Panc1 (cell line): ENCODE data around the gene EPDR1. TPM values are rescaled to one million over a fixed set of nuclear protein-coding genes. Genes with fewer than 3 reads are reported as not detected.
A peak's percentile ranks its signal among the peaks of the same experiment; 100 is the strongest.

Experiments
- ATAC-seq: fragments of 200-7000 bp; cut with Tn5 transposase; 2 replicates; pipeline ENCODE4 v1.9.1; 2020; ENCODE audit warnings: mild to moderate bottlenecking, moderate library complexity
- BruUV-seq: library from RNA; stranded (reverse); fragments of 400-500 nt; replicated peaks from 2 replicates; lab custom pipeline; 2021; lab: Mats Ljungman, UMichigan
- CTCF ChIA-PET: fragments of 300-600 bp; sonication (Branson Sonifier 250); formaldehyde crosslinking; loops from one replicate; lab custom pipeline; 2022; ENCODE audit warnings: antibody characterized with exemption; lab: Charles Lee
- POLR2A ChIA-PET: fragments of 300-600 bp; sonication (Branson Sonifier 250); formaldehyde crosslinking; loops from one replicate; lab custom pipeline; 2022; ENCODE audit warnings: antibody characterized with exemption; lab: Charles Lee
- DNase-seq: peaks from one replicate; pipeline ENCODE4 v3.0.0-alpha.2; 2010; ENCODE audit warnings: low read depth, low spot score
- H3K27ac ChIP-seq: 2 replicates; pipeline ENCODE4 v1.5.1; 2011; ENCODE audit warnings: mild to moderate bottlenecking, low read length, inconsistent platforms
- H3K27me3 ChIP-seq: fragments of 200-500 bp; sonication (Bioruptor generic); 2 replicates; pipeline ENCODE4 v1.6.0; 2014; ENCODE audit warnings: low read length, inconsistent platforms; ENCODE audit not compliant: control insufficient read depth, insufficient read depth
- H3K36me3 ChIP-seq: fragments of 200-500 bp; sonication (Bioruptor generic); 2 replicates; pipeline ENCODE4 v1.5.1; 2014; ENCODE audit warnings: inconsistent platforms, mild to moderate bottlenecking, low read length, moderate library complexity; ENCODE audit not compliant: control insufficient read depth, insufficient read depth
- H3K4me1 ChIP-seq: 2 replicates; pipeline ENCODE4 v1.5.1; 2011; ENCODE audit warnings: inconsistent platforms, mild to moderate bottlenecking, low read length, moderate library complexity; ENCODE audit not compliant: control insufficient read depth, insufficient read depth
- H3K4me3 ChIP-seq, 2 experiments: 2 replicates each; pipeline ENCODE4 v1.5.1; 2011 to 2012; ENCODE audit warnings: low read depth in 2 of 2, low read length in 2 of 2, mild to moderate bottlenecking in 2 of 2, inconsistent platforms in 1 of 2, moderate library complexity in 1 of 2
- H3K9me3 ChIP-seq: fragments of 200-500 bp; sonication (Bioruptor generic); 2 replicates; pipeline ENCODE4 v1.5.1; 2014; ENCODE audit warnings: low read depth, mild to moderate bottlenecking, inconsistent platforms, low read length, moderate library complexity; ENCODE audit not compliant: control insufficient read depth, insufficient read depth
- POLR2AphosphoS5 ChIP-seq: IDR thresholded peaks from 2 replicates; pipeline ENCODE4 v1.6.1; 2012; ENCODE audit warnings: mild to moderate bottlenecking, low read depth, low read length, moderate library complexity
- SIN3A ChIP-seq: IDR thresholded peaks from 2 replicates; pipeline ENCODE4 v1.6.1; 2012; ENCODE audit warnings: low read depth, mild to moderate bottlenecking, low read length, moderate library complexity, borderline replicate concordance; ENCODE audit not compliant: insufficient read depth
- TCF7L2 ChIP-seq: IDR thresholded peaks from 2 replicates; pipeline ENCODE4 v1.6.1; 2011; ENCODE audit warnings: mild to moderate bottlenecking, low read depth, low read length, inconsistent platforms
- in situ Hi-C: cut with HindIII; loops from 2 replicates; pipeline ENCODE4 v1.10.0; 2016; ENCODE audit warnings: low sequenced_read_pairs, low pct_unique_long_range_greater_than_20kb
- intact Hi-C: fragments of 100-400 bp; cut with micrococcal nuclease; formaldehyde crosslinking; loops from one replicate; pipeline ENCODE4 v1.10.0; 2022; ENCODE audit not compliant: unreplicated experiment
- total RNA-seq: library from RNA; stranded (reverse); gene quantifications from one replicate; pipeline ENCODE4 v1.2.1, GENCODE V29; 2021; ENCODE audit not compliant: unreplicated experiment
- TF ChIP-seq, protein P1 (sequence below), 2 experiments: IDR thresholded peaks; 2 replicates each; pipeline ENCODE4 v1.6.1; 2011 to 2012; ENCODE audit warnings: low read depth in 2 of 2, control low read depth in 1 of 2, low read length in 1 of 2, mild to moderate bottlenecking in 1 of 2, moderate library complexity in 1 of 2; ENCODE audit not compliant: insufficient read depth in 1 of 2
- TF ChIP-seq, protein P2 (sequence below): fragments of 450-650 bp; IDR thresholded peaks from 2 replicates; pipeline ENCODE4 v1.5.1; 2017; ENCODE audit warnings: mild to moderate bottlenecking

Gene EPDR1
- total RNA-seq, 1 experiment from 2014 or later, result 86.6 TPM

DNA sequence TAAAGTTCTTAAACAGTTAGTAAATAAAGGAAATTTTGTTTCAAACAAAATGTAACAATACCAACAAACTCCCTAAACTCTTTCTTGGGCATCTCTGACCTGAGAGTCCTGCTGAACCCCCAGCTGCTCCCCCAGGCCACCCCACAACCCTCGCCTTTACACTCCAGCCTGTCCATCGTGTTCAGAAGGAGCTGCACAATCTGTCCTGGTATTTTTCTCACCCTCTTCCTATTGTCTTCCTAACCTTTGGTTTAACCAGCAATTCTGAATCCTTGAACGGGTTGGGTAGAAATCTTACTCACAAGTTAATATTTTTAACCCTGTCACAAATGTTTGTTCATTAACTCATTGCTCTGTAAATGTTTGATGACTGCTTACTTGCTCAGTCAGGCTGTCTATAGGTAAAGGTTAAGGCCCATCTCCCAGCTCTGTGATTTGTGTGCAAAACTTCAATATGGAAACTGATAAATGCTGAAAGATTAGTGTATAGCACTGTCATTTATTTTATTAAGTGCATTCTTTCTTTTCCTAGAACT lies 20.7 kb upstream of the EPDR1 start:
- intact Hi-C loops, result loop anchor here (2.0 to 10.0 kb wide), 3 partner anchors 207 to 435 kb away; no protein-coding TSS in a partner anchor
- ATAC-seq, result no peak
- no peak for DNase-seq
- ChIA-PET POLR2A (no interaction called here), CTCF (interaction anchor here (0.6 kb wide), 1 partner anchor 210 kb away, joined by 7 read pairs; no protein-coding TSS in a partner anchor)
- no peaks in the 10 kb centered on the region for H3K9me3 ChIP-seq
- no peak overlapping the region for H3K4me3 ChIP-seq
- no peaks in the 10 kb centered on the region; the same call in 1 of the 2 replicates for H3K4me1 ChIP-seq
- in situ Hi-C loops, result no loop called here
- H3K27ac ChIP-seq, result no peak overlapping the region
- TF ChIP-seq, protein P1, sequence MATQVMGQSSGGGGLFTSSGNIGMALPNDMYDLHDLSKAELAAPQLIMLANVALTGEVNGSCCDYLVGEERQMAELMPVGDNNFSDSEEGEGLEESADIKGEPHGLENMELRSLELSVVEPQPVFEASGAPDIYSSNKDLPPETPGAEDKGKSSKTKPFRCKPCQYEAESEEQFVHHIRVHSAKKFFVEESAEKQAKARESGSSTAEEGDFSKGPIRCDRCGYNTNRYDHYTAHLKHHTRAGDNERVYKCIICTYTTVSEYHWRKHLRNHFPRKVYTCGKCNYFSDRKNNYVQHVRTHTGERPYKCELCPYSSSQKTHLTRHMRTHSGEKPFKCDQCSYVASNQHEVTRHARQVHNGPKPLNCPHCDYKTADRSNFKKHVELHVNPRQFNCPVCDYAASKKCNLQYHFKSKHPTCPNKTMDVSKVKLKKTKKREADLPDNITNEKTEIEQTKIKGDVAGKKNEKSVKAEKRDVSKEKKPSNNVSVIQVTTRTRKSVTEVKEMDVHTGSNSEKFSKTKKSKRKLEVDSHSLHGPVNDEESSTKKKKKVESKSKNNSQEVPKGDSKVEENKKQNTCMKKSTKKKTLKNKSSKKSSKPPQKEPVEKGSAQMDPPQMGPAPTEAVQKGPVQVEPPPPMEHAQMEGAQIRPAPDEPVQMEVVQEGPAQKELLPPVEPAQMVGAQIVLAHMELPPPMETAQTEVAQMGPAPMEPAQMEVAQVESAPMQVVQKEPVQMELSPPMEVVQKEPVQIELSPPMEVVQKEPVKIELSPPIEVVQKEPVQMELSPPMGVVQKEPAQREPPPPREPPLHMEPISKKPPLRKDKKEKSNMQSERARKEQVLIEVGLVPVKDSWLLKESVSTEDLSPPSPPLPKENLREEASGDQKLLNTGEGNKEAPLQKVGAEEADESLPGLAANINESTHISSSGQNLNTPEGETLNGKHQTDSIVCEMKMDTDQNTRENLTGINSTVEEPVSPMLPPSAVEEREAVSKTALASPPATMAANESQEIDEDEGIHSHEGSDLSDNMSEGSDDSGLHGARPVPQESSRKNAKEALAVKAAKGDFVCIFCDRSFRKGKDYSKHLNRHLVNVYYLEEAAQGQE (IDR thresholded peaks at IDR 0.05; ENCODE audit: insufficient read depth in 1 of 2, low read depth in 2 of 2, low read length in 1 of 2), result no peak
- TF ChIP-seq TCF7L2 (no peak), POLR2AphosphoS5 (no peak), SIN3A (no peak)
- TF ChIP-seq, protein P2, sequence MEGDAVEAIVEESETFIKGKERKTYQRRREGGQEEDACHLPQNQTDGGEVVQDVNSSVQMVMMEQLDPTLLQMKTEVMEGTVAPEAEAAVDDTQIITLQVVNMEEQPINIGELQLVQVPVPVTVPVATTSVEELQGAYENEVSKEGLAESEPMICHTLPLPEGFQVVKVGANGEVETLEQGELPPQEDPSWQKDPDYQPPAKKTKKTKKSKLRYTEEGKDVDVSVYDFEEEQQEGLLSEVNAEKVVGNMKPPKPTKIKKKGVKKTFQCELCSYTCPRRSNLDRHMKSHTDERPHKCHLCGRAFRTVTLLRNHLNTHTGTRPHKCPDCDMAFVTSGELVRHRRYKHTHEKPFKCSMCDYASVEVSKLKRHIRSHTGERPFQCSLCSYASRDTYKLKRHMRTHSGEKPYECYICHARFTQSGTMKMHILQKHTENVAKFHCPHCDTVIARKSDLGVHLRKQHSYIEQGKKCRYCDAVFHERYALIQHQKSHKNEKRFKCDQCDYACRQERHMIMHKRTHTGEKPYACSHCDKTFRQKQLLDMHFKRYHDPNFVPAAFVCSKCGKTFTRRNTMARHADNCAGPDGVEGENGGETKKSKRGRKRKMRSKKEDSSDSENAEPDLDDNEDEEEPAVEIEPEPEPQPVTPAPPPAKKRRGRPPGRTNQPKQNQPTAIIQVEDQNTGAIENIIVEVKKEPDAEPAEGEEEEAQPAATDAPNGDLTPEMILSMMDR, result no peak
- no peaks in the 10 kb centered on the region for H3K36me3 ChIP-seq
- no peaks in the 10 kb centered on the region for H3K27me3 ChIP-seq
- no TSS peak for BruUV-seq

- Histone ChIP-seq H3K9me3 (no peaks in the 10 kb centered on the region), H3K27me3 (peaks cover 4% of the 10 kb centered on the region; the same call in 1 of the 2 replicates), H3K36me3 (no peaks in the 10 kb centered on the region), H3K4me1 (no peaks in the 10 kb centered on the region; the same call in 1 of the 2 replicates), H3K27ac (no peak overlapping the region), H3K4me3 (no peak overlapping the region)
- CTCF ChIA-PET, result interaction anchor here (0.6 to 1.0 kb wide), 9 partner anchors 16 to 629 kb away, joined by 3 to 7 read pairs (median 4); partner anchors contain the start of gene SFRP4
- TF ChIP-seq, protein P2, result peak; percentile 77; the same call in 1 of the 2 replicates
- TF ChIP-seq, protein P1 (IDR thresholded peaks at IDR 0.05; ENCODE audit: insufficient read depth in 1 of 2, low read depth in 2 of 2, low read length in 1 of 2), result no peak
- POLR2A ChIA-PET, result no interaction called here
- DNase-seq (peak; percentile 28), ATAC-seq (peak; percentile 62)
- in situ Hi-C loops (no loop called here), intact Hi-C loops (loop anchor here (2.0 to 10.0 kb wide), 3 partner anchors 205 to 433 kb away; no protein-coding TSS in a partner anchor)
- BruUV-seq, result no TSS peak
Observed at GRCh38 chr7:37901236-37901827, 19.1 kb upstream of the EPDR1 start.
